Stimulated activated CD4-positive, alpha-beta T cell treated with anti-CD3 and anti-CD28 coated beads, Interleukin-4, amount 100 ng/mL, for 4 hours (primary cell): Measurements from ENCODE around the gene RNF223.

Experiments
- DNase-seq, 2 experiments: peaks; one replicate each; pipeline ENCODE4 v3.0.0-alpha.2; 2020

RNF223 gene

DNA sequence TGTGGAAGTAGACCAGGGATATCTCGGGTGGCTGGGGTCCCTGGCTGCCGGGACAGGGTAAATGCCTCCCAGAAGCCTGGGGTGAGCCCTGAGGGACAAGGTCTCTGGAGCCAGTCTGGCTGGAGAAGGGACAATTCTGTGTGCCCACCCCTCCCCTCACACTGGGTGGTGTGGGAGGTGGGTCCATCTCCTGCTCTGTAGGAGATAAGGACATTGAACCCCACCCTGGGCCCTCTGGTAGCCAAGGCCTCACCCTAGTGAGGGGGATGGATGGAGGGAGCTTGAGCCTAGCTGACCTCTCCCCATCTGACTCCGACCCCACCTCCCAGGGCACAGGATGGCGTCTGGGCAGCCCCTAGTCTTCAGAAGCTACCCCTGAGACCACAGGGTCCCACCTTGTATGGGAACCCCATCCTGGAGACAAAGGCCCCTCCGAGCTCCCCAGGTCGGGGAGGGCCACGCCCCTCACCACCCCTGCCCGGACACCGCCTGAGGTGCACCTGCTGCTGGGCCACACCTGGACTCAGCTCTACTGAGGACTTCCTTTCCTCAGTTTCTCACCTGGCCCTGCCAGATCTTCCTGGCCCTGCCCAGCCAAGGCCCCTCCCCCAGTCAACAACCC lies 49.8 kb downstream of the RNF223 start:
- no peak for DNase-seq

DNA sequence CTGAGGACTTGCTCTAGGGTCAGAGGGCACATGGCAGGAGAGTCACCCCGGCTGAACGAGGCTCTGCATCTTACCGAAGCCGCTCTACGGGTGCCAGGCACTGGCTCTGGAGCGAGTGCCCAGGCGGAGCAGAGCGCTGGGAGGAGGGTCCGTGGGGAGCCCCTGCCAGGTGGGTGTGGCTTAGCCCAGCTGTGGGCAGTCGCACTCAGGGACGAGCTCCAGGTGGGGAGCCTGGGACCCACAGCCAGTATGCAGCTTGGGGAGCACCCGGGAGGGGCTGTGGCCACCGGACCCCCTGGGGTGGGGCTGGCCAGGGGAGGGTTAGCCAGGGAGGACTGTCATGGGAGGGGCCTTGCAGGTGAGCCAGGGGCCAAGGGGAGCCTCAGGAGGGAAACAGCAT lies 50.4 kb downstream of the RNF223 start:
- no peak for DNase-seq

DNA sequence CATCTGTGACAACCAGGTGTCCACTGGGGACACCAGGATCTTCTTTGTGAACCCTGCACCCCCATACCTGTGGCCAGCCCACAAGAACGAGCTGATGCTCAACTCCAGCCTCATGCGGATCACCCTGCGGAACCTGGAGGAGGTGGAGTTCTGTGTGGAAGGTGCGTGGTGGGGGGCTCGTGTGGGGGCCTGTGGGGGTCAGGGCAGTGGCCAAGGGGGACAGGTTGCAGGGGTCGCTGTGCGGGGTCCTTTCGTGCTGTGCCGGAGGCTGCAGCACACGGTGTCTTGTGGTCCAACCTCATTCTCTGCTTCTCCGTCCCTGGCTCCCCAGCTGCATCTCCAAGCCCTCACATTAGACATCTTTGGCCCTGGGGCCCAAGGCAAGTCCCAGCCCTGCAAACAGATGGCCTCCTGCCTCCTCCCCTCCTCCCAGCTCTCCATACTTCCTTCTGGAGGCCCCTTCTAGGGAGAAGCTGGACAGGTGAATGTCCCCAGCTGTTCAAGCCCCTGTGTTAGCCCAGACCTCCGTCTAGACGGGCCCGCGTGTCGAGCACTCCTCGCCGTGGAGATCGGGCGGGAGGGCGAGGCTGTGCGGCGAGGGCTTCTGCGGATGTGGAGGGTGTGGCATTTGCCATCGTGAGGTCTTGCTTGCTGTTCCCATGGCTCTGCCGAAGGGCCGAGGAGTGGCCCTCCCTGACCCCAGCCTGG lies 51.6 kb downstream of the RNF223 start:
- no peak for DNase-seq

DNA sequence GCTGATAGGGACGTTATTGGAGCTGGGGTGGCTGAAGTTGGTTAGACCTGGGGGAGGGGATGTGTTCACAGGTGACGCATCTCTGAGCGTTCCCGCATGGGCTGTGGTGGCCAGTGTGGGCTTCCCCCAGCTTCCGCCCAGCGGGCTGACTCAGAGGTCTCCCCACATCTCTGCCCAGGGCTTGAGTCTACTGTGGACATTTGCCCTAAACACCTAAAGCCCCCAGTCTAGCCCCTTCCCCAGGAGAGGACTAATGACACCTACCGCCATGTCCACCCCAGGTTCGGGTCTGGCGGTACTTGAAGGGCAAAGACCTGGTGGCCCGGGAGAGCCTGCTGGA lies 52.2 kb downstream of the RNF223 start:
- no peak for DNase-seq

DNA sequence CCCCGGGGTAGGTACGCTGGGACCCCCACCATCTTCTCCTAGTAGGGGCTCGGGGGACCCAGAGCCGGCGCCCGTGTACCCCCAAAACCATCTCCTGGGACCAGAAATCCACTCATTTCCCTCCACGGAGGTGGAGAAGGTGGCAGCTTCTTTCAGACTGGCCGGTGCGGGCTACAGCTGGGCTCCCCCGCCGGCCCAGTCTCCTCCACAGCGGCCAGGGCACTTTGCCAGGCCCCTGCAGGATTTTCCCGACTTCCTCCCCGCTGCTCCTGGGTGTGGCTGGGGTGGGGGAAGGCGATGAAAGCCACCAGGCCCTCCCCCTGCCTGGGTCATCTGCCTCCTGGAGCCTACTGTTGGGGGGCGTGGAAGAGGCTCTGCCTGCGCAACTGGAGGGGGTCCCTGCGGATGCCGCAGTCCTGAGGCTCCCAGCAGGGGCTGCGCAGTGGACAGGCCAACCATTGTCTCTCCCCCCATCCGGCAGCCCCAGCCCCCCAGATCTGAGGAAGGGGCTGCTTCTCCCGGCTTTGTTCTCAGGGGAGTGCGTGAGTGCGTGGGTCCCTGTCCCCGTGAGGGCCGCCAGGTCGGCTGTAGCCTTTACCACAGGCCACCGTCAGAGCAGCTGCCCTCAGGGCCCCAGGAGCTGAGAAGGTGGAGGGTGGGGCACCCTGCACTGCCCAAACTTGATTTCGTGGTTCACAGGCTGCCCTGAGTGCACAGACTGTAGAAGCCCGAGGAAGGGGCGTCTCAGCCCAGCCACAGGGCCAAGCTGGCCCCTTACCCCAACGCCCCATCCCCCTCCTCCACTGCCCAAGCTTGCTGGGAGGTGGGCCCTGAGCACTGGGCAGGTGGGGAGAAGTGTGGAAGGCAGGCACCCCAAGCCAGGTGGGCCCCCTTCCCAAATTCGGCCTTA lies 52.8 kb downstream of the RNF223 start:
- no peak for DNase-seq
